Stomach (tissue), 9 donors: ENCODE measurements around the gene PIK3CA. TPM values are rescaled to one million over a fixed set of nuclear protein-coding genes. Genes with fewer than 3 reads are reported as not detected.
"Not testable (repeated sequence)": the region's sequence is repeated elsewhere in the genome, so short reads cannot be mapped to it uniquely, and the experiment has no call there.

Experiments
- DNase-seq, 2 donors: peaks; one replicate each; pipeline versions ENCODE4 v3.0.0 to v3.0.0-alpha.2; 2013 to 2019
- H3K27ac ChIP-seq, 5 donors: fragments of 200-600 bp in 4 of 5; sonication (generic) in 4 of 5; one replicate each; pipeline ENCODE4 v1.5.1; 2013 to 2019; ENCODE audit warnings: mild to moderate bottlenecking in 1 of 5, moderate library complexity in 1 of 5
- H3K27me3 ChIP-seq, 3 donors: fragments of 200-600 bp; sonication (generic); one replicate each; pipeline ENCODE4 v1.5.1; 2017 to 2019; ENCODE audit warnings: mixed run types in 1 of 3
- H3K36me3 ChIP-seq, 4 donors: fragments of 200-600 bp; sonication (generic); 1 replicate in 3 of 4; 2 replicates in 1 of 4; pipeline ENCODE4 v1.5.1; 2016 to 2019
- H3K4me1 ChIP-seq, 4 donors: fragments of 200-600 bp; sonication (generic); one replicate each; pipeline ENCODE4 v1.5.1; 2016 to 2019
- H3K4me3 ChIP-seq, 4 donors: fragments of 200-600 bp; sonication (generic) in 3 of 4; one replicate each; pipeline ENCODE4 v1.5.1; 2016 to 2019; ENCODE audit warnings: mild to moderate bottlenecking in 1 of 4
- H3K9me3 ChIP-seq, 4 donors: fragments of 200-600 bp; sonication (generic); one replicate each; pipeline ENCODE4 v1.5.1; 2016 to 2019
- EP300 ChIP-seq: sonication (generic); formaldehyde crosslinking; IDR thresholded peaks from one replicate; pipeline ENCODE4 v1.6.1; 2017; ENCODE audit warnings: antibody characterized with exemption
- POLR2A ChIP-seq, 4 donors: fragments of 450-650 bp; IDR thresholded peaks; one replicate each; pipeline ENCODE4 v1.6.1; 2016; ENCODE audit warnings: antibody characterized with exemption in 4 of 4, control low read depth in 2 of 4, mild to moderate bottlenecking in 1 of 4, moderate library complexity in 1 of 4
- POLR2AphosphoS5 ChIP-seq, 3 donors: sonication (generic); formaldehyde crosslinking; IDR thresholded peaks; one replicate each; pipeline ENCODE4 v1.6.1; 2016; ENCODE audit warnings: antibody characterized with exemption in 3 of 3
- WGBS, 5 donors: extraction: QIAGEN DNeasy Blood & Tissue Kit in 3 of 5; methylation state at CpG; one replicate each; pipeline versions ENCODE4 v1.1.5 to v1.1.7; 2013 to 2018; 5-methylcytosine and 5-hydroxymethylcytosine counted together
- intact Hi-C: fragments of 100-400 bp; cut with DNase I; formaldehyde crosslinking; loops from one replicate; pipeline ENCODE4 v1.15.1; 2023; ENCODE audit warnings: low total_unique reads
- polyA plus RNA-seq, 3 donors: library from polyadenylated mRNA; stranded (reverse); fragments of 200-250 nt; gene quantifications; one replicate each; pipeline ENCODE4 v1.2.3, GENCODE V29; 2013
- total RNA-seq, 5 donors: library from RNA; depleted of rRNA; stranded (reverse); fragments of >200 nt; gene quantifications; one replicate each; pipeline versions ENCODE4 v1.1.0 to v1.2.3, GENCODE V29; 2014 to 2016
- TF ChIP-seq, protein P1 (sequence below), 7 experiments: fragments of 450-650 bp in 4 of 7; fragments of 200-600 bp in 3 of 7; sonication (generic) in 3 of 7; IDR thresholded peaks; one replicate each; pipeline ENCODE4 v1.5.1; 2016 to 2019; ENCODE audit warnings: antibody characterized with exemption in 7 of 7, control low read depth in 2 of 7, mild to moderate bottlenecking in 1 of 7
- donor health status: healthy with polysubstance abuse.
- donor health status: Bipolar disorder and iron deficiency.
- donor health status: healthy.

PIK3CA gene
- total and polyA plus RNA-seq, 8 donors: 2.6 to 144 (median 8.2) TPM

DNA sequence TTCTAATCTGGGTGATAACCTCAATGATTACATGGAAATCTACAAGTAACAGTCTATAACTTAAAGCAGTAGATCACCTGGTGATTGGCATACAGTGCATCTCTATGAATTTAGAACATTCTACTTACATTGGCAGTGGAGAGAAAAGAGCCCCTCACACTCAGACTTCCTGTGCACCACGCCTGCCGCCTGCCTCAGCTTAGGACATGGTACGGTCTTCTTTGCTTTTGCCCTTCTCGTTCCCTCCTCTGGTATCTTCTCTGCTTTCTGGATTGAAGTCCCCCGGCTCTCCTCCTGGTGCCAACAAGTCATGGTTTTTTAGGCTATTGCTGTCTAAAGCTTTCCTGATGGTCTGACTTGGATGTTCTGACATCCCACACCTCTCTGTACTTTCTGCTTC is 110.7 kb downstream of the PIK3CA start:
- Histone ChIP-seq H3K9me3 (peaks cover 0 to 24% (median 6%) of the 10 kb centered on the region in 4 donors), H3K36me3 (no peaks in the 10 kb centered on the region), H3K27me3 (no peaks in the 10 kb centered on the region), H3K4me1 (peaks cover 0 to 21% (median 10%) of the 10 kb centered on the region in 4 donors), H3K4me3 (no peak overlapping the region), H3K27ac (no peak overlapping the region)
- no peak for DNase-seq
- no peak for TF ChIP-seq POLR2A (IDR thresholded peaks at IDR 0.05)
- TF ChIP-seq EP300: no peak
- TF ChIP-seq, protein P1, sequence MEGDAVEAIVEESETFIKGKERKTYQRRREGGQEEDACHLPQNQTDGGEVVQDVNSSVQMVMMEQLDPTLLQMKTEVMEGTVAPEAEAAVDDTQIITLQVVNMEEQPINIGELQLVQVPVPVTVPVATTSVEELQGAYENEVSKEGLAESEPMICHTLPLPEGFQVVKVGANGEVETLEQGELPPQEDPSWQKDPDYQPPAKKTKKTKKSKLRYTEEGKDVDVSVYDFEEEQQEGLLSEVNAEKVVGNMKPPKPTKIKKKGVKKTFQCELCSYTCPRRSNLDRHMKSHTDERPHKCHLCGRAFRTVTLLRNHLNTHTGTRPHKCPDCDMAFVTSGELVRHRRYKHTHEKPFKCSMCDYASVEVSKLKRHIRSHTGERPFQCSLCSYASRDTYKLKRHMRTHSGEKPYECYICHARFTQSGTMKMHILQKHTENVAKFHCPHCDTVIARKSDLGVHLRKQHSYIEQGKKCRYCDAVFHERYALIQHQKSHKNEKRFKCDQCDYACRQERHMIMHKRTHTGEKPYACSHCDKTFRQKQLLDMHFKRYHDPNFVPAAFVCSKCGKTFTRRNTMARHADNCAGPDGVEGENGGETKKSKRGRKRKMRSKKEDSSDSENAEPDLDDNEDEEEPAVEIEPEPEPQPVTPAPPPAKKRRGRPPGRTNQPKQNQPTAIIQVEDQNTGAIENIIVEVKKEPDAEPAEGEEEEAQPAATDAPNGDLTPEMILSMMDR (IDR thresholded peaks at IDR 0.05): no peak
- no peak for TF ChIP-seq POLR2AphosphoS5 (IDR thresholded peaks at IDR 0.05)
- intact Hi-C loops: no loop called here
- WGBS, 5 donors: 77 to 95% (median 86%) methylated on average over 5 of the region's 5 CpGs

DNA sequence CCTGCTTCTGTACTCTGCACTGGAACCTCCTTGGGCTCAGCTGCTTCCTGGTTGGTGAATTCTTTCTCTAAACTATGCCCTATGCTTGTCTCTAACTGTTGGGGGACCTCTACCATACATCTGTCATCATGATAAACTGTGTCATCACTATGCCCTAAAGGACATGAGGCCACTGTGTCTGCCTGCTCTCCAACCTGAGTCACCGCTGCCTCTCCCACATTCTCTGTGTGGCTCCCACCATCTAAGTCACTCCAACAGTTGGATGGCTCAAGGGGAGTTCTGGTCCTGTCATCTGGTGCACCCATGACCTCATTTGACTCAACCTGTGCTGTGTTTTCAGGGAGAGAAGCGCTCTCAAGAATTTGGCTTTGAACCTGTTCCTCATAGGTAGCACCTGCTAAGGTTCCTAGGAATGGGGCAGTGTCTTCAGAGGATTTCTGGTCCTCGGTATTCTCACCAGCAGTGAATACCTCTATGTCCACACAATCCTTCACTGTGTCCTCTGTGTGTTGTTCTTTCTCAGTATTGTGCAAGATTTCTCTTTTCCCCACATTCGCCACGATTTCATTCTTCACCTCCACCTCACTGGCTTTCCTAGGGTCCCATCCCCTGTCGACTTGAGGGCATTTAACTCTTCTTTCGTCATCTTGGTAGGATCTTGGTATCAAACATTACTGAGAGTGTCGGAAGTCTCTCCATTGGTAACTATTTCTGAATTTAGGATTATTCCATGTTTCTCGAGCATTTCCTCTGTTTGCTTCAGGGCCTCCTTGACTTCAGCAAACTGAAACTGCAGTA is 112.0 kb downstream of the PIK3CA start:
- H3K4me3 ChIP-seq: peak overlapping the region in 2 of 4 donors; percentile 53 to 61
- peaks cover 0 to 21% (median 10%) of the 10 kb centered on the region in 4 donors for H3K4me1 ChIP-seq
- H3K27ac ChIP-seq, H3K36me3 ChIP-seq, DNase-seq, intact Hi-C loops, H3K27me3 ChIP-seq: not testable (repeated sequence)
- 96 to 98% (median 98%) methylated on average over 9 of the region's 9 CpGs for WGBS, 5 donors
- H3K9me3 ChIP-seq: peaks cover 0 to 24% (median 6%) of the 10 kb centered on the region in 4 donors

DNA sequence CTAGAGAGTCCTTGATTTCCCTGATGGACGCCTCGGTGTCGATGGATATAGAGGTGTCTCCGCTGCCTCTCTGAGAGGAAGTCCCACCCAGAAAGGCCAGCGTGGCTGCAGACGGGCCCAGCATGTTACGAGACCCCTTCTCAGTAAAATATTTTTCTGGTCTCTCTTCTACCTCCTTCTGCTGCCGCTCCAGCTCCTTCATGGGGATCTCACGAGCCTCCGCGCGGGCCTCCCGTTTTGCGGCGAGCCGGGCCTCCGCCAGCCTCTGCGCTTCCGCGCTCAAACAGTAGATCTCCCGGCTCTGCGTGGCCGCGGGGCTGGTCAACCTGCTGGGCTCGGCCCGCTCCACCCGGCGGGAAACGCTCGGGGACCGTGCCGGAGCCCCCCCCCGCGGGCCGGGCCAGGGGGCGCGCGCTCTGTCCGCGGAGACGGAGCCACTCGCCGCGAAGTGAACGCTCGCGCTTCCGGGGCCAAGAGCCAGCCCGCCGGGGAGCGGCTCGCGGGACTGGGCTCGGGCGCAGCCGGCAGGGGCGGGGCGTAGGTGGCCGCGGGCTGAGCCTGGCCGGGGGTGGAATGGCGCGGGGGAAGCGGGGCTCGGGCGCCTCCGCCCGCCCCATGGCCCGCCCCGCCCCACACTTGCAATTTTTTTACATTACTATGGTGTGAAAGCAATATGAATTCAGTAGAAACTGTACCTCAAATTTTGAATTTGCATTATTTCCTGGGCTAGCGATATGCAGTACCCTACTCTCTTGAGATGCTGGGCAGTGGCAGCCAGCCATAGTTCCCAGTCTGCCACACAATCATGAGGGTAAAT is 113.0 kb downstream of the PIK3CA start:
- 9 to 23% (median 12%) methylated on average over 30 to 71 of the region's 71 CpGs for WGBS, 5 donors
- peak overlapping the region; percentile 57 to 85 (median 74) for H3K27ac ChIP-seq
- H3K9me3 ChIP-seq: peaks cover 0 to 24% (median 6%) of the 10 kb centered on the region in 4 donors
- intact Hi-C loops: no loop called here
- TF ChIP-seq EP300: no peak
- TF ChIP-seq POLR2AphosphoS5 (IDR thresholded peaks at IDR 0.05): peak in 1 of 3 donors; percentile 36
- TF ChIP-seq POLR2A (IDR thresholded peaks at IDR 0.05): no peak
- TF ChIP-seq, protein P1 (IDR thresholded peaks at IDR 0.05): no peak
- H3K36me3 ChIP-seq: no peaks in the 10 kb centered on the region
- H3K27me3 ChIP-seq: peaks cover 0 to under 1% (median 0%) of the 10 kb centered on the region in 3 donors
- H3K4me3 ChIP-seq: peak overlapping the region; percentile 53 to 70 (median 65)
- DNase-seq: peak; percentile 77 to 93
- H3K4me1 ChIP-seq: peaks cover 0 to 14% (median 6%) of the 10 kb centered on the region in 4 donors

DNA sequence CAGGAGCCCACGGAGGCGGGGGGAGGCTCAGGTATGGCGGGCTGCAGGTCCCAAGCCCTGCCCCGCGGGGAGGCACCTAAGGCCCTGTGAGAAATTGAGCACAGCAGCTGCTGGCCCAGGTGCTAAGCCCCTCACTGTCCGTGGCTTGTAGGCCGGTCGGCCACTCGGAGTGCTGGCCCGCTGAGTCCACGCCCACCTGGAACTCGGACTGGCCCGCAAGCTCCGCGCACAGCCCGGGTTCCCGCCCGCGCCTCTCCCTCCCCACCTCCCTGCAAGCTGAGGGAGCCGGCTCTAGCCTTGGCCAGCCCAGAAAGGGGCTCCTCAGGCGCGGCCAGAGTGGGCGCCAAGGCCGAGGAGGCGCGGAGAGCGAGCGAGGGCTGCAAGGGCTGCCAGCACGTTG is 115.0 kb downstream of the PIK3CA start:
- TF ChIP-seq POLR2AphosphoS5 (IDR thresholded peaks at IDR 0.05): no peak
- no peak for TF ChIP-seq POLR2A (IDR thresholded peaks at IDR 0.05)
- TF ChIP-seq EP300: no peak
- TF ChIP-seq, protein P1 (IDR thresholded peaks at IDR 0.05): no peak
- peaks cover 0 to 20% (median 6%) of the 10 kb centered on the region in 4 donors for H3K9me3 ChIP-seq
- H3K4me1 ChIP-seq: peaks cover 0 to 9% (median 3%) of the 10 kb centered on the region in 4 donors
- intact Hi-C loops: no loop called here
- 93 to 99% (median 96%) methylated on average over 20 to 29 of the region's 29 CpGs for WGBS, 5 donors
- DNase-seq: no peak
- H3K27me3 ChIP-seq: peaks cover 0 to 6% (median 0%) of the 10 kb centered on the region in 3 donors
- H3K27ac ChIP-seq: no peak overlapping the region
- H3K4me3 ChIP-seq: no peak overlapping the region
- H3K36me3 ChIP-seq: no peaks in the 10 kb centered on the region
